H1 (cell line): ENCODE results near the gene GPC6.

Experiments used
- ATF3 ChIP-seq: IDR thresholded peaks from 2 replicates; pipeline ENCODE4 v1.6.1; 2011; ENCODE audit warnings: low read depth, mild to moderate bottlenecking, low read length; ENCODE audit not compliant: insufficient read depth
- CREB1 ChIP-seq: IDR thresholded peaks from 2 replicates; pipeline ENCODE4 v1.6.1; 2012; ENCODE audit warnings: inconsistent platforms
- CTCF ChIP-seq, 3 experiments: IDR thresholded peaks; 1 replicate in 2 of 3; 2 replicates in 1 of 3; pipeline versions ENCODE4 v1.5.1 to v1.6.1; 2011; ENCODE audit warnings: low read length in 3 of 3, mild to moderate bottlenecking in 3 of 3, inconsistent platforms in 2 of 3, low read depth in 1 of 3, moderate library complexity in 1 of 3; ENCODE audit not compliant: insufficient read depth in 1 of 3; ENCODE audit errors: control extremely low read depth in 1 of 3
- POLR2A ChIP-seq, 2 experiments: IDR thresholded peaks; 1 replicate in 1 of 2; 2 replicates in 1 of 2; pipeline ENCODE4 v1.6.1; 2011; ENCODE audit warnings: low read depth in 2 of 2, low read length in 2 of 2, mild to moderate bottlenecking in 2 of 2; ENCODE audit errors: control extremely low read depth in 1 of 2
- POLR2AphosphoS5 ChIP-seq: IDR thresholded peaks from 2 replicates; pipeline ENCODE4 v1.6.1; 2011; ENCODE audit warnings: low read depth, low read length
- TAF1 ChIP-seq: IDR thresholded peaks from 2 replicates; pipeline ENCODE4 v1.6.1; 2011; ENCODE audit warnings: mild to moderate bottlenecking, low read depth, low read length

GRCh38 chr13:94228763-94229162 lies 1002.2 kb downstream of the GPC6 start:
- TF ChIP-seq TAF1 (no peak), POLR2AphosphoS5 (no peak), ATF3 (no peak), CREB1 (no peak), CTCF (IDR thresholded peaks at IDR 0.05; ENCODE audit: control extremely low read depth in 1 of 3, insufficient read depth in 1 of 3, low read depth in 1 of 3, low read length in 3 of 3) (no peak), POLR2A (IDR thresholded peaks at IDR 0.05; ENCODE audit: control extremely low read depth in 1 of 2, low read depth in 2 of 2, low read length in 2 of 2) (no peak)
